HEK293T (cell line): ENCODE results near the gene IP6K3.

Experiments used
- CTBP1 ChIP-seq: fragments of 450-650 bp; IDR thresholded peaks from 2 replicates; pipeline ENCODE4 v1.6.1; 2016; ENCODE audit warnings: borderline replicate concordance
- FOXM1 ChIP-seq: fragments of 450-650 bp; IDR thresholded peaks from 2 replicates; pipeline ENCODE4 v1.6.1; 2017; ENCODE audit warnings: mild to moderate bottlenecking, borderline replicate concordance
- L3MBTL2 ChIP-seq: fragments of 450-650 bp; conservative IDR thresholded peaks from 2 replicates; pipeline ENCODE4 v1.6.1; 2016; ENCODE audit warnings: mild to moderate bottlenecking
- SUZ12 ChIP-seq: fragments of 450-650 bp; IDR thresholded peaks from 2 replicates; pipeline ENCODE4 v1.6.1; 2016; ENCODE audit warnings: mild to moderate bottlenecking

DNA sequence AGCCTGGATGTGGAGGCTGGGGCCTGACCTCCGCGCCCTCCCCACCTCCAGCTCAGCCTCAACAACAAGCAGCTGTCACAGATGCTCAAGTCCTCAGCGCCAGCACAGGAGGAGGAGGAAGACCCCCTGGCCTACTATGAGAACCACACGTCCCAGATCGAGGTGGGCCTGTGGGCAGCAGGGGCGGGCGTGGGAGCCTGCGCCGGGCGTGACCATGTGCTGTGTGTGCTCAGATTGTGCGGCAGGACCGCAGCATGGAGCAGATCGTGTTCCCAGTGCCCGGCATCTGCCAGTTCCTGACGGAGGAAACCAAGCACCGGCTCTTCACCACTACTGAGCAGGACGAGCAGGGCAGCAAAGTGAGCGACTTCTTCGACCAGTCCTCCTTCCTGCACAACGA is 58.7 kb downstream of the IP6K3 start:
- TF ChIP-seq L3MBTL2, result no peak
- no peak for TF ChIP-seq FOXM1
- no peak for TF ChIP-seq SUZ12
- TF ChIP-seq CTBP1, result no peak
